ENCODE results near the gene POLR1E. TPM values are rescaled to one million over a fixed set of nuclear protein-coding genes. Genes with fewer than 3 reads are reported as not detected.
"Not testable (repeated sequence)": the region's sequence is repeated elsewhere in the genome, so short reads cannot be mapped to it uniquely, and the experiment has no call there.

The POLR1E gene
- total and polyA plus RNA-seq, 3 experiments from 2014 or later = 21.4 to 84.6 (median 82.5) TPM

GRCh38 chr9:37508135-37508833 is 22.5 kb downstream of the POLR1E start:
- H3K36me3 Mint-ChIP-seq = peaks cover 8 to 32% (median 9%) of the 10 kb centered on the region in 3 donors
- H3K27ac Mint-ChIP-seq = peak overlapping the region in 7 of 8 donors; percentile 10 to 97 (median 82)
- Histone ChIP-seq H3K27me3 (ENCODE audit: insufficient read depth, low read length, poor library complexity, severe bottlenecking) (no peaks in the 10 kb centered on the region), H3K4me3 (ENCODE audit: low read length) (no peak overlapping the region), H3K36me3 (ENCODE audit: insufficient read depth, low read length) (no peaks in the 10 kb centered on the region), H3K4me1 (ENCODE audit: insufficient read depth, low read length) (no peaks in the 10 kb centered on the region), H3K9me3 (ENCODE audit: low read length) (no peaks in the 10 kb centered on the region), H3K27ac (ENCODE audit: low read depth, low read length) (no peak overlapping the region)
- H3K4me1 Mint-ChIP-seq = peaks cover 34 to 40% (median 37%) of the 10 kb centered on the region in 3 donors
- POLR2A ChIA-PET = no interaction called here
- peak overlapping the region in 4 of 7 donors; percentile 23 to 86 (median 66) for H3K4me3 Mint-ChIP-seq
- CTCF ChIA-PET = interaction anchor here (1.1 to 1.6 kb wide), 2 partner anchors 20 to 98 kb away, joined by 3 to 4 read pairs; no protein-coding TSS in a partner anchor
- peaks cover 0 to 3% of the 10 kb centered on the region in 2 donors for H3K27me3 Mint-ChIP-seq
- no peaks in the 10 kb centered on the region for H3K9me3 Mint-ChIP-seq
- no peak for DNase-seq

- Histone ChIP-seq H3K4me3 (ENCODE audit: low read length) (no peak overlapping the region), H3K36me3 (ENCODE audit: insufficient read depth, low read length) (no peaks in the 10 kb centered on the region), H3K9me3 (ENCODE audit: low read length) (no peaks in the 10 kb centered on the region), H3K27ac (ENCODE audit: low read depth, low read length) (no peak overlapping the region), H3K27me3 (ENCODE audit: insufficient read depth, low read length, poor library complexity, severe bottlenecking) (no peaks in the 10 kb centered on the region), H3K4me1 (ENCODE audit: insufficient read depth, low read length) (no peaks in the 10 kb centered on the region)
- H3K27me3 Mint-ChIP-seq = peaks cover 0 to 3% of the 10 kb centered on the region in 2 donors
- H3K4me1 Mint-ChIP-seq = peaks cover 29 to 35% (median 34%) of the 10 kb centered on the region in 3 donors
- H3K4me3 Mint-ChIP-seq = peak overlapping the region in 1 of 7 donors; percentile 1
- CTCF ChIA-PET = interaction anchor here (1.1 to 1.6 kb wide), 3 partner anchors 19 to 98 kb away, joined by 3 to 4 read pairs (median 4); no protein-coding TSS in a partner anchor
- peak overlapping the region in 7 of 8 donors; percentile 10 to 97 (median 70) for H3K27ac Mint-ChIP-seq
- DNase-seq = no peak
- H3K9me3 Mint-ChIP-seq = no peaks in the 10 kb centered on the region
- peaks cover 4 to 27% (median 4%) of the 10 kb centered on the region in 3 donors for H3K36me3 Mint-ChIP-seq
- POLR2A ChIA-PET = no interaction called here
These were observed 23.1 kb downstream of the POLR1E start for GRCh38 chr9:37508834-37509206.

- H3K36me3 Mint-ChIP-seq = peaks cover 2 to 22% (median 3%) of the 10 kb centered on the region in 3 donors
- H3K4me3 ChIP-seq (ENCODE audit: low read length) = no peak overlapping the region
- H3K27ac Mint-ChIP-seq = peak overlapping the region in 5 of 8 donors; percentile 32 to 97 (median 70)
- DNase-seq = no peak
- H3K27me3 Mint-ChIP-seq = peaks cover 0 to 3% of the 10 kb centered on the region in 2 donors
- H3K9me3 Mint-ChIP-seq = no peaks in the 10 kb centered on the region
- CTCF ChIA-PET = interaction anchor here (1.1 to 1.6 kb wide), 3 partner anchors 19 to 99 kb away, joined by 3 to 4 read pairs (median 4); no protein-coding TSS in a partner anchor
- no peak overlapping the region for H3K27ac ChIP-seq (ENCODE audit: low read depth, low read length)
- no peak overlapping the region for H3K4me3 Mint-ChIP-seq
- H3K4me1 ChIP-seq (ENCODE audit: insufficient read depth, low read length) = no peaks in the 10 kb centered on the region
- peaks cover 30 to 31% (median 30%) of the 10 kb centered on the region in 3 donors for H3K4me1 Mint-ChIP-seq
- no peaks in the 10 kb centered on the region for H3K36me3 ChIP-seq (ENCODE audit: insufficient read depth, low read length)
- H3K9me3 ChIP-seq (ENCODE audit: low read length) = no peaks in the 10 kb centered on the region
- no peaks in the 10 kb centered on the region for H3K27me3 ChIP-seq (ENCODE audit: insufficient read depth, low read length, poor library complexity, severe bottlenecking)
- POLR2A ChIA-PET = no interaction called here
These were observed 23.8 kb downstream of the POLR1E start for GRCh38 chr9:37509536-37509935.

GRCh38 chr9:37510053-37510452 is 24.3 kb downstream of the POLR1E start:
- H3K9me3 ChIP-seq (ENCODE audit: low read length); H3K4me3 ChIP-seq (ENCODE audit: low read length); H3K27ac ChIP-seq (ENCODE audit: low read depth, low read length); H3K27me3 ChIP-seq (ENCODE audit: insufficient read depth, low read length, poor library complexity, severe bottlenecking); H3K27me3 Mint-ChIP-seq; DNase-seq; H3K9me3 Mint-ChIP-seq; H3K4me3 Mint-ChIP-seq; H3K4me1 ChIP-seq (ENCODE audit: insufficient read depth, low read length); POLR2A ChIA-PET; H3K36me3 ChIP-seq (ENCODE audit: insufficient read depth, low read length): not testable (repeated sequence)
- CTCF ChIA-PET = interaction anchor here (1.3 kb wide), 1 partner anchor 23 kb away, joined by 4 read pairs; no protein-coding TSS in a partner anchor
- peaks cover 2 to 17% (median 3%) of the 10 kb centered on the region in 3 donors for H3K36me3 Mint-ChIP-seq
- H3K4me1 Mint-ChIP-seq = peaks cover 27 to 30% (median 29%) of the 10 kb centered on the region in 3 donors
- H3K27ac Mint-ChIP-seq = peak overlapping the region in 6 of 8 donors; percentile 24 to 70 (median 44)

- H3K9me3 ChIP-seq (ENCODE audit: low read length) = no peaks in the 10 kb centered on the region
- no peak for DNase-seq
These were observed 25.6 kb downstream of the POLR1E start for GRCh38 chr9:37511016-37512010.

GRCh38 chr9:37512437-37512836 is 26.7 kb downstream of the POLR1E start:
- Histone ChIP-seq H3K9me3 (ENCODE audit: low read length) (no peaks in the 10 kb centered on the region), H3K4me1 (ENCODE audit: insufficient read depth, low read length) (no peaks in the 10 kb centered on the region), H3K27ac (ENCODE audit: low read depth, low read length) (no peak overlapping the region), H3K4me3 (ENCODE audit: low read length) (no peak overlapping the region), H3K27me3 (ENCODE audit: insufficient read depth, low read length, poor library complexity, severe bottlenecking) (no peaks in the 10 kb centered on the region), H3K36me3 (ENCODE audit: insufficient read depth, low read length) (no peaks in the 10 kb centered on the region)
- H3K9me3 Mint-ChIP-seq = no peaks in the 10 kb centered on the region
- H3K36me3 Mint-ChIP-seq = peaks cover 0 to 12% (median 3%) of the 10 kb centered on the region in 3 donors
- H3K4me3 Mint-ChIP-seq = peak overlapping the region; percentile 54 to 70 (median 61)
- H3K4me1 Mint-ChIP-seq = peaks cover 15 to 29% (median 18%) of the 10 kb centered on the region in 3 donors
- DNase-seq = peak in 4 of 5 donors; percentile 53 to 81 (median 64)
- H3K27ac Mint-ChIP-seq = peak overlapping the region; percentile 50 to 94 (median 86)
- H3K27me3 Mint-ChIP-seq = peaks cover 0 to 3% of the 10 kb centered on the region in 2 donors
- CTCF ChIA-PET = interaction anchor here (1.1 kb wide), 1 partner anchor 23 kb away, joined by 3 read pairs; no protein-coding TSS in a partner anchor
- POLR2A ChIA-PET = no interaction called here

More at GRCh38 chr9:37511016-37512010, 25.6 kb downstream of the POLR1E start:
- H3K4me1 Mint-ChIP-seq = peaks cover 25 to 29% (median 26%) of the 10 kb centered on the region in 3 donors
- peaks cover 0 to 3% of the 10 kb centered on the region in 2 donors for H3K27me3 Mint-ChIP-seq
- H3K4me1 ChIP-seq (ENCODE audit: insufficient read depth, low read length) = no peaks in the 10 kb centered on the region
- H3K36me3 Mint-ChIP-seq = peaks cover 0 to 14% (median 3%) of the 10 kb centered on the region in 3 donors
- no peak overlapping the region for H3K4me3 ChIP-seq (ENCODE audit: low read length)
- H3K9me3 Mint-ChIP-seq = no peaks in the 10 kb centered on the region
- peak overlapping the region in 1 of 7 donors; percentile 40 for H3K4me3 Mint-ChIP-seq
- no peak overlapping the region for H3K27ac ChIP-seq (ENCODE audit: low read depth, low read length)
- ChIA-PET CTCF (interaction anchor here (1.1 kb wide), 1 partner anchor 24 kb away, joined by 3 read pairs; no protein-coding TSS in a partner anchor), POLR2A (no interaction called here)
- H3K27ac Mint-ChIP-seq = peak overlapping the region in 7 of 8 donors; percentile 77 to 94 (median 92)
- no peaks in the 10 kb centered on the region for H3K27me3 ChIP-seq (ENCODE audit: insufficient read depth, low read length, poor library complexity, severe bottlenecking)
- H3K36me3 ChIP-seq (ENCODE audit: insufficient read depth, low read length) = no peaks in the 10 kb centered on the region

- H3K4me3 Mint-ChIP-seq; H3K27me3 ChIP-seq (ENCODE audit: insufficient read depth, low read length, poor library complexity, severe bottlenecking); H3K36me3 ChIP-seq (ENCODE audit: insufficient read depth, low read length); CTCF ChIA-PET; POLR2A ChIA-PET; H3K4me1 ChIP-seq (ENCODE audit: insufficient read depth, low read length); H3K27ac ChIP-seq (ENCODE audit: low read depth, low read length); H3K9me3 ChIP-seq (ENCODE audit: low read length); H3K27me3 Mint-ChIP-seq; DNase-seq; H3K36me3 Mint-ChIP-seq; H3K4me3 ChIP-seq (ENCODE audit: low read length); H3K9me3 Mint-ChIP-seq: not testable (repeated sequence)
- peaks cover 9 to 29% (median 11%) of the 10 kb centered on the region in 3 donors for H3K4me1 Mint-ChIP-seq
- H3K27ac Mint-ChIP-seq = peak overlapping the region in 3 of 8 donors; percentile 32 to 88 (median 68)
These were observed 28.7 kb downstream of the POLR1E start for GRCh38 chr9:37514415-37514814.
